WTC11 (cell line): ENCODE results near the gene IRF2. TPM values are rescaled to one million over a fixed set of nuclear protein-coding genes. Genes with fewer than 3 reads are reported as not detected.

Source experiments
- ATAC-seq: fragments of 200-7000 bp; cut with Tn5 transposase; 2 replicates; pipeline ENCODE4 v1.10.0; 2021; ENCODE audit warnings: mild to moderate bottlenecking, moderate library complexity
- CTCF ChIA-PET: fragments of 300-600 bp; sonication (Branson Sonifier 250); formaldehyde crosslinking; loops from one replicate; lab custom pipeline; 2021; ENCODE audit warnings: antibody characterized with exemption; lab: Charles Lee
- POLR2A ChIA-PET: fragments of 350-600 bp; sonication (Branson Sonifier 250); formaldehyde crosslinking; loops from one replicate; lab custom pipeline; 2021; ENCODE audit warnings: antibody characterized with exemption; lab: Charles Lee
- DNase-seq: peaks from one replicate; pipeline ENCODE4 v3.0.0; 2021; ENCODE audit warnings: low spot score
- H3K27ac Mint-ChIP-seq: 2 replicates; pipeline ENCODE4 v1.8.0; 2021; ENCODE audit warnings: mixed read lengths
- H3K27me3 Mint-ChIP-seq: 2 replicates; pipeline ENCODE4 v1.8.0; 2021; ENCODE audit warnings: low read depth, mild to moderate bottlenecking, moderate library complexity, mixed read lengths
- H3K36me3 Mint-ChIP-seq: 2 replicates; pipeline ENCODE4 v1.8.0; 2021; ENCODE audit warnings: mixed read lengths
- H3K4me1 Mint-ChIP-seq: 2 replicates; pipeline ENCODE4 v1.8.0; 2022; ENCODE audit warnings: mixed read lengths
- H3K4me3 Mint-ChIP-seq: 2 replicates; pipeline ENCODE4 v1.8.0; 2021; ENCODE audit warnings: mild to moderate bottlenecking, moderate library complexity, mixed read lengths
- H3K9me3 Mint-ChIP-seq: 2 replicates; pipeline ENCODE4 v1.8.0; 2021; ENCODE audit warnings: mixed read lengths
- ARID4B ChIP-seq: sonication (generic); formaldehyde crosslinking; IDR thresholded peaks from 2 replicates; pipeline ENCODE4 v1.8.0; 2023; ENCODE audit warnings: missing genetic modification reagents, mild to moderate bottlenecking, borderline replicate concordance
- CBFB ChIP-seq: sonication (generic); formaldehyde crosslinking; IDR thresholded peaks from 2 replicates; pipeline ENCODE4 v1.8.1; 2022; ENCODE audit warnings: mild to moderate bottlenecking, low read depth, missing genetic modification reagents
- E2F1 ChIP-seq: sonication (generic); formaldehyde crosslinking; IDR thresholded peaks from 2 replicates; pipeline ENCODE4 v1.8.0; 2022; ENCODE audit warnings: mild to moderate bottlenecking, missing genetic modification reagents
- ERG ChIP-seq: fragments of 250-450 bp; sonication (Bioruptor Pico); IDR thresholded peaks from 2 replicates; pipeline ENCODE4 v1.8.0; 2021; ENCODE audit warnings: mild to moderate bottlenecking
- ESRRA ChIP-seq: sonication (generic); formaldehyde crosslinking; IDR thresholded peaks from 2 replicates; pipeline ENCODE4 v1.8.1; 2022; ENCODE audit warnings: mild to moderate bottlenecking, missing genetic modification reagents, borderline replicate concordance
- FOXK1 ChIP-seq: sonication (generic); formaldehyde crosslinking; IDR thresholded peaks from 2 replicates; pipeline ENCODE4 v1.8.0; 2022; ENCODE audit warnings: mild to moderate bottlenecking, moderate library complexity, missing genetic modification reagents
- HMGXB4 ChIP-seq: sonication (generic); formaldehyde crosslinking; IDR thresholded peaks from 2 replicates; pipeline ENCODE4 v1.8.1; 2023; ENCODE audit warnings: mild to moderate bottlenecking, moderate library complexity, missing genetic modification reagents
- MYBL2 ChIP-seq: sonication (generic); formaldehyde crosslinking; IDR thresholded peaks from 2 replicates; pipeline ENCODE4 v1.8.1; 2023; ENCODE audit warnings: mild to moderate bottlenecking, moderate library complexity, missing genetic modification reagents
- NFATC4 ChIP-seq: fragments of 250-450 bp; sonication (Bioruptor Pico); IDR thresholded peaks from 2 replicates; pipeline ENCODE4 v1.9.0; 2021; ENCODE audit warnings: mild to moderate bottlenecking
- NR2C2 ChIP-seq: sonication (generic); formaldehyde crosslinking; IDR thresholded peaks from 2 replicates; pipeline ENCODE4 v1.8.0; 2022; ENCODE audit warnings: mild to moderate bottlenecking, missing genetic modification reagents
- total RNA-seq: library from RNA; stranded (reverse); gene quantifications from 3 replicates; pipeline ENCODE4 v1.2.3, GENCODE V29; 2021
- TF ChIP-seq, protein P1 (sequence below): sonication (generic); formaldehyde crosslinking; IDR thresholded peaks from 2 replicates; pipeline ENCODE4 v1.8.0; 2022; ENCODE audit warnings: missing genetic modification reagents
- TF ChIP-seq, protein P2 (sequence below): sonication (generic); formaldehyde crosslinking; IDR thresholded peaks from 2 replicates; pipeline ENCODE4 v1.8.1; 2022; ENCODE audit warnings: low read depth, mild to moderate bottlenecking, moderate library complexity, missing genetic modification reagents, borderline replicate concordance
- TF ChIP-seq, protein P3 (sequence below): sonication (generic); formaldehyde crosslinking; IDR thresholded peaks from 2 replicates; pipeline ENCODE4 v1.8.1; 2022; ENCODE audit warnings: low read depth, missing genetic modification reagents, borderline replicate concordance

Gene IRF2
- total RNA-seq, 1 experiment from 2014 or later: 11.8 TPM

DNA sequence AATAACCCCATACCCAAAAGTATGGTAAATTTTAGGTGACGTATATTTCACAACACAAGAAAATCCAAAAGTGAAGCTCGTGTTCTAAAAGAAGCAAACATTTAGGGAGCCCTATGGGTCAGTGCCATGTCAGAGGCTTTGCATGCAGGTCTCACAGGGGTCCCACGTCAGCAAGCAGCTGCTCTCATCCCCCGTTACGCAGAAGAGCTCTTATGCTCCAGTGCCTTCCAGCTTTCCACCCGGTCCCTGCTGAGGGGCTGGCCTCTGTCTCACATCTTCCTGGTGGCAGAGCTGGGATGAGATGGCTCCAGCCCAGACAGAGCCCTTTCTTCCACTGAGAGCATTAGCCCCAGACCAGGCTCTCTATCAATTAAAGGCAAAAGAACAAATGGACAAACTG, 82.0 kb downstream of the IRF2 start:
- Mint-ChIP-seq H3K27ac (no peak overlapping the region), H3K9me3 (peaks cover 8% of the 10 kb centered on the region), H3K36me3 (peaks cover 53% of the 10 kb centered on the region), H3K27me3 (no peaks in the 10 kb centered on the region), H3K4me1 (peaks cover 49% of the 10 kb centered on the region), H3K4me3 (no peak overlapping the region)
- ChIA-PET CTCF (no interaction called here), POLR2A (interaction anchor here (0.7 kb wide), 1 partner anchor 82 kb away, joined by 3 read pairs; the partner anchor contains the start of gene IRF2)
- ATAC-seq (no peak), DNase-seq (no peak)
- TF ChIP-seq ERG (no peak), CBFB (CRISPR knock-in tag) (no peak), HMGXB4 (no peak), NR2C2 (CRISPR knock-in tag) (no peak)
- TF ChIP-seq, protein P1, sequence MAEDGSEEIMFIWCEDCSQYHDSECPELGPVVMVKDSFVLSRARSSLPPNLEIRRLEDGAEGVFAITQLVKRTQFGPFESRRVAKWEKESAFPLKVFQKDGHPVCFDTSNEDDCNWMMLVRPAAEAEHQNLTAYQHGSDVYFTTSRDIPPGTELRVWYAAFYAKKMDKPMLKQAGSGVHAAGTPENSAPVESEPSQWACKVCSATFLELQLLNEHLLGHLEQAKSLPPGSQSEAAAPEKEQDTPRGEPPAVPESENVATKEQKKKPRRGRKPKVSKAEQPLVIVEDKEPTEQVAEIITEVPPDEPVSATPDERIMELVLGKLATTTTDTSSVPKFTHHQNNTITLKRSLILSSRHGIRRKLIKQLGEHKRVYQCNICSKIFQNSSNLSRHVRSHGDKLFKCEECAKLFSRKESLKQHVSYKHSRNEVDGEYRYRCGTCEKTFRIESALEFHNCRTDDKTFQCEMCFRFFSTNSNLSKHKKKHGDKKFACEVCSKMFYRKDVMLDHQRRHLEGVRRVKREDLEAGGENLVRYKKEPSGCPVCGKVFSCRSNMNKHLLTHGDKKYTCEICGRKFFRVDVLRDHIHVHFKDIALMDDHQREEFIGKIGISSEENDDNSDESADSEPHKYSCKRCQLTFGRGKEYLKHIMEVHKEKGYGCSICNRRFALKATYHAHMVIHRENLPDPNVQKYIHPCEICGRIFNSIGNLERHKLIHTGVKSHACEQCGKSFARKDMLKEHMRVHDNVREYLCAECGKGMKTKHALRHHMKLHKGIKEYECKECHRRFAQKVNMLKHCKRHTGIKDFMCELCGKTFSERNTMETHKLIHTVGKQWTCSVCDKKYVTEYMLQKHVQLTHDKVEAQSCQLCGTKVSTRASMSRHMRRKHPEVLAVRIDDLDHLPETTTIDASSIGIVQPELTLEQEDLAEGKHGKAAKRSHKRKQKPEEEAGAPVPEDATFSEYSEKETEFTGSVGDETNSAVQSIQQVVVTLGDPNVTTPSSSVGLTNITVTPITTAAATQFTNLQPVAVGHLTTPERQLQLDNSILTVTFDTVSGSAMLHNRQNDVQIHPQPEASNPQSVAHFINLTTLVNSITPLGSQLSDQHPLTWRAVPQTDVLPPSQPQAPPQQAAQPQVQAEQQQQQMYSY (CRISPR knock-in tag): no peak

GRCh38 chr4:184389978-184390900, 84.1 kb downstream of the IRF2 start:
- Mint-ChIP-seq H3K27me3 (no peaks in the 10 kb centered on the region), H3K27ac (peak overlapping the region; percentile 95), H3K4me1 (peaks cover 64% of the 10 kb centered on the region), H3K36me3 (peaks cover 49% of the 10 kb centered on the region), H3K9me3 (peaks cover 8% of the 10 kb centered on the region), H3K4me3 (peak overlapping the region; percentile 51)
- ATAC-seq: peak; percentile 54
- ChIA-PET POLR2A (interaction anchor here (0.6 to 1.8 kb wide), 3 partner anchors 23 to 67 kb away, joined by 4 to 6 read pairs (median 6); no protein-coding TSS in a partner anchor), CTCF (interaction anchor here (0.5 to 1.8 kb wide), 11 partner anchors 11 to 344 kb away, joined by 3 to 15 read pairs (median 3); partner anchors contain the start of gene CENPU)
- DNase-seq: peak; percentile 70
- TF ChIP-seq, protein P2, sequence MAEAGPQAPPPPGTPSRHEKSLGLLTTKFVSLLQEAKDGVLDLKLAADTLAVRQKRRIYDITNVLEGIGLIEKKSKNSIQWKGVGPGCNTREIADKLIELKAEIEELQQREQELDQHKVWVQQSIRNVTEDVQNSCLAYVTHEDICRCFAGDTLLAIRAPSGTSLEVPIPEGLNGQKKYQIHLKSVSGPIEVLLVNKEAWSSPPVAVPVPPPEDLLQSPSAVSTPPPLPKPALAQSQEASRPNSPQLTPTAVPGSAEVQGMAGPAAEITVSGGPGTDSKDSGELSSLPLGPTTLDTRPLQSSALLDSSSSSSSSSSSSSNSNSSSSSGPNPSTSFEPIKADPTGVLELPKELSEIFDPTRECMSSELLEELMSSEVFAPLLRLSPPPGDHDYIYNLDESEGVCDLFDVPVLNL (CRISPR knock-in tag): no peak
- TF ChIP-seq NFATC4 (peak; percentile 36; the same call in 1 of the 2 replicates), E2F1 (0 out of 2 replicates have a peak, but pooled peaks have one; percentile 37), ARID4B (CRISPR knock-in tag) (no peak), MYBL2 (CRISPR knock-in tag) (peak; percentile 8; the same call in 1 of the 2 replicates), ESRRA (CRISPR knock-in tag) (no peak), FOXK1 (CRISPR knock-in tag) (0 out of 2 replicates have a peak, but pooled peaks have one; percentile 21)
- TF ChIP-seq, protein P3, sequence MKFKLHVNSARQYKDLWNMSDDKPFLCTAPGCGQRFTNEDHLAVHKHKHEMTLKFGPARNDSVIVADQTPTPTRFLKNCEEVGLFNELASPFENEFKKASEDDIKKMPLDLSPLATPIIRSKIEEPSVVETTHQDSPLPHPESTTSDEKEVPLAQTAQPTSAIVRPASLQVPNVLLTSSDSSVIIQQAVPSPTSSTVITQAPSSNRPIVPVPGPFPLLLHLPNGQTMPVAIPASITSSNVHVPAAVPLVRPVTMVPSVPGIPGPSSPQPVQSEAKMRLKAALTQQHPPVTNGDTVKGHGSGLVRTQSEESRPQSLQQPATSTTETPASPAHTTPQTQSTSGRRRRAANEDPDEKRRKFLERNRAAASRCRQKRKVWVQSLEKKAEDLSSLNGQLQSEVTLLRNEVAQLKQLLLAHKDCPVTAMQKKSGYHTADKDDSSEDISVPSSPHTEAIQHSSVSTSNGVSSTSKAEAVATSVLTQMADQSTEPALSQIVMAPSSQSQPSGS: no peak
